ENCODE data around the gene LRRC23. TPM values are rescaled to one million over a fixed set of nuclear protein-coding genes. Genes with fewer than 3 reads are reported as not detected.

LRRC23 gene
- total RNA-seq, 1 experiment from 2014 or later: 8.0 TPM

GRCh38 chr12:6927379-6928021, 22.9 kb downstream of the LRRC23 start, which contains the start of gene ATN1:
Gene ATN1, plus strand, starts transcription at chr12:6927959. Its CDS starts 6,043 bp downstream, at chr12:6934002.
- Histone ChIP-seq H2AFZ (ENCODE audit: low read depth, low read length, poor library complexity, severe bottlenecking) (no peak within 1 kb of the TSS), H3K4me3 (replicated peaks in 1 of 2; ENCODE audit: low read depth in 1 of 2, low read length in 2 of 2) (peak within 1 kb of the TSS; percentile 79 to 92), H3K36me3 (ENCODE audit: control insufficient read depth in 1 of 2, insufficient read depth in 2 of 2, low read length in 2 of 2) (peaks cover 0 to 6% of the 10 kb centered on the region in 2 experiments; a peak in 2 of 4 replicates), H4K20me1 (ENCODE audit: insufficient read depth) (no peaks in the 10 kb centered on the region), H3K79me2 (ENCODE audit: insufficient read depth, low read length) (peaks cover 48% of the 10 kb centered on the region), H3K4me2 (ENCODE audit: low read length) (peak within 1 kb of the TSS; percentile 93), H3K9me2 (ENCODE audit: insufficient read depth) (no peaks in the 10 kb centered on the region), H3K27ac (ENCODE audit: low read depth, low read length) (peak within 1 kb of the TSS; percentile 99), H3K27me3 (ENCODE audit: insufficient read depth, low read length) (no peaks in the 10 kb centered on the region), H3K9me3 (ENCODE audit: control insufficient read depth in 1 of 2, insufficient read depth in 1 of 2, low read depth in 1 of 2, low read length in 2 of 2) (no peaks in the 10 kb centered on the region), H3K4me1 (ENCODE audit: control insufficient read depth in 1 of 2, insufficient read depth in 2 of 2, low read length in 2 of 2) (peaks cover 25 to 53% of the 10 kb centered on the region in 2 experiments), H3K9ac (ENCODE audit: low read length) (peak within 1 kb of the TSS; percentile 96)
- ChIA-PET CTCF (interaction anchor here (2.9 to 3.5 kb wide), 3 partner anchors 11 to 55 kb away, joined by 14 to 30 read pairs (median 23); partner anchors contain the start of gene SPSB2), RAD21 (ENCODE audit: low non-redundant PET in 1 of 2, low total read pairs in 2 of 2, uncharacterized antibody in 2 of 2, unreplicated experiment in 2 of 2) (interaction anchor here in 1 of 2 experiments (0.6 kb wide), 1 partner anchor 10 kb away, joined by 3 read pairs; no protein-coding TSS in a partner anchor), POLR2A (interaction anchor here (0.7 to 5.1 kb wide), 7 partner anchors 10 to 181 kb away, joined by 3 to 96 read pairs (median 7); partner anchors contain the start of genes C12orf57, RNU7-1 and SPSB2)
- intact Hi-C loops (cut with micrococcal nuclease): loop anchor here (5.0 kb wide), 1 partner anchor 55 kb away; the partner anchor contains the start of gene SPSB2
- no TSS peak for BruUV-seq (replicated peaks)
- ATAC-seq (peak; percentile 10), DNase-seq (ENCODE audit: low read depth, low spot score) (no peak)
- TF ChIP-seq POLR2AphosphoS5 (IDR thresholded peaks at IDR 0.05; ENCODE audit: low read depth, low read length): peak; percentile 59
- TF ChIP-seq YY1 (IDR thresholded peaks at IDR 0.05; ENCODE audit: extremely low read depth, insufficient replicate concordance, low read depth, low read length): no peak
- no peak for TF ChIP-seq POLR2A (IDR thresholded peaks at IDR 0.05; ENCODE audit: borderline replicate concordance, extremely low read depth, insufficient read depth, insufficient read length)
- peak; percentile 76 for TF ChIP-seq ZFX (IDR thresholded peaks at IDR 0.05)
- peak; percentile 25 for TF ChIP-seq TCF7L2 (IDR thresholded peaks at IDR 0.05; ENCODE audit: borderline replicate concordance, extremely low read depth, insufficient read depth, insufficient read length)

- Histone ChIP-seq H3K27ac (ENCODE audit: low read depth, low read length) (peak overlapping the region; percentile 99), H3K4me1 (ENCODE audit: control insufficient read depth in 1 of 2, insufficient read depth in 2 of 2, low read length in 2 of 2) (peaks cover 25 to 53% of the 10 kb centered on the region in 2 experiments), H3K9me3 (ENCODE audit: control insufficient read depth in 1 of 2, insufficient read depth in 1 of 2, low read depth in 1 of 2, low read length in 2 of 2) (no peaks in the 10 kb centered on the region), H4K20me1 (ENCODE audit: insufficient read depth) (no peaks in the 10 kb centered on the region), H3K4me2 (ENCODE audit: low read length) (peak overlapping the region; percentile 93), H3K4me3 (replicated peaks in 1 of 2; ENCODE audit: low read depth in 1 of 2, low read length in 2 of 2) (peak overlapping the region; percentile 79 to 92), H3K36me3 (ENCODE audit: control insufficient read depth in 1 of 2, insufficient read depth in 2 of 2, low read length in 2 of 2) (peaks cover 2 to 6% of the 10 kb centered on the region in 2 experiments; a peak in 2 of 4 replicates), H3K27me3 (ENCODE audit: insufficient read depth, low read length) (no peaks in the 10 kb centered on the region), H3K9me2 (ENCODE audit: insufficient read depth) (no peaks in the 10 kb centered on the region), H3K9ac (ENCODE audit: low read length) (peak overlapping the region; percentile 96), H2AFZ (ENCODE audit: low read depth, low read length, poor library complexity, severe bottlenecking) (no peak overlapping the region), H3K79me2 (ENCODE audit: insufficient read depth, low read length) (peaks cover 54% of the 10 kb centered on the region)
- intact Hi-C loops (cut with micrococcal nuclease): loop anchor here (5.0 kb wide), 1 partner anchor 56 kb away; the partner anchor contains the start of gene SPSB2
- ChIA-PET RAD21 (ENCODE audit: low non-redundant PET in 1 of 2, low total read pairs in 2 of 2, uncharacterized antibody in 2 of 2, unreplicated experiment in 2 of 2) (no interaction called here), POLR2A (interaction anchor here (2.3 to 5.1 kb wide), 3 partner anchors 10 to 33 kb away, joined by 7 to 96 read pairs (median 15); partner anchors contain the start of genes C12orf57 and RNU7-1), CTCF (no interaction called here)
- no TSS peak for BruUV-seq (replicated peaks)
- no peak for ATAC-seq
- TF ChIP-seq ELF1 (IDR thresholded peaks at IDR 0.05; ENCODE audit: borderline replicate concordance, low read depth) (no peak), POLR2A (IDR thresholded peaks at IDR 0.05; ENCODE audit: borderline replicate concordance, extremely low read depth, insufficient read depth, insufficient read length) (peak; percentile 27)
- DNase-seq (ENCODE audit: low read depth, low spot score): no peak
Measured at GRCh38 chr12:6928022-6928702, 23.5 kb downstream of the LRRC23 start.

All from HCT116 (cell line).